Brain microvascular endothelial cell (primary cell): ENCODE measurements around the gene KCNJ8.

Experiments used
- DNase-seq: peaks from one replicate; pipeline ENCODE4 v3.0.0-alpha.2; 2020
- H3K27ac ChIP-seq: fragments of 250-450 bp; sonication (Bioruptor Pico); 2 replicates; pipeline ENCODE4 v1.5.1; 2020; ENCODE audit warnings: mild to moderate bottlenecking, moderate library complexity
- H3K27me3 ChIP-seq: fragments of 250-450 bp; sonication (Bioruptor Pico); replicated peaks from 2 replicates; pipeline ENCODE4 v1.5.1; 2020; ENCODE audit warnings: mild to moderate bottlenecking
- H3K36me3 ChIP-seq: fragments of 250-450 bp; sonication (Bioruptor Pico); replicated peaks from 2 replicates; pipeline ENCODE4 v1.5.1; 2020; ENCODE audit warnings: mild to moderate bottlenecking
- H3K4me3 ChIP-seq: 2 replicates; pipeline ENCODE4 v1.5.1; 2011; ENCODE audit warnings: low read depth, mild to moderate bottlenecking, control low read depth, low read length, moderate library complexity
- CTCF ChIP-seq: IDR thresholded peaks from 2 replicates; pipeline ENCODE4 v1.5.1; 2011; ENCODE audit warnings: low read depth, mild to moderate bottlenecking, moderate library complexity, low read length, control low read depth, inconsistent platforms; ENCODE audit errors: missing control alignments
- in situ Hi-C: cut with HindIII; loops from 2 replicates; pipeline ENCODE4 v1.10.0; 2017; ENCODE audit warnings: low sequenced_read_pairs, low pct_ligation_motif_present

KCNJ8 gene

DNA sequence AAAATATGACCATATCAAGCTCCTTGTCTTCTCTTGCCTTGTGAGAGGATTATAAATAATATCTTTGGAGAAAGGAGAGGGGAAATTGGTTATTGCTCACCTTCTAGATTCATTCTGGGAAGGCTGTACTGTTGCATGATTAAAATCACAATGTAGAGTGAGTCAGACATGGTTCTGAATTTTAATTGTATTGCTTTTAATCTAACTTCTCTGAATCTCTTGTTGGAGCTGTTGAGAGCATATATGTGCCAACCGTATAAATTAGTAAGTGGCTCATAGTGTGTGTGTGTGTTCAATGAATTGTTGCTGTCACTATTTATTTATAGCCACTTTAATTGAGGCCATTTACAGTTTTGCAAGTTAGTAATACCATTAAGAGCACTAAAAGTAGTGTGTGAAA is 56.1 kb downstream of the KCNJ8 start:
- no peaks in the 10 kb centered on the region for H3K36me3 ChIP-seq
- no peaks in the 10 kb centered on the region for H3K27me3 ChIP-seq
- H3K4me3 ChIP-seq = no peak overlapping the region
- no peak overlapping the region for H3K27ac ChIP-seq
- in situ Hi-C loops = no loop called here
- TF ChIP-seq CTCF = no peak
- DNase-seq = no peak

GRCh38 chr12:21717767-21718166 is 56.7 kb downstream of the KCNJ8 start:
- H3K36me3 ChIP-seq = no peaks in the 10 kb centered on the region
- no peak for DNase-seq
- no peak for TF ChIP-seq CTCF
- H3K27ac ChIP-seq = no peak overlapping the region
- in situ Hi-C loops = no loop called here
- no peak overlapping the region for H3K4me3 ChIP-seq
- H3K27me3 ChIP-seq = no peaks in the 10 kb centered on the region

DNA sequence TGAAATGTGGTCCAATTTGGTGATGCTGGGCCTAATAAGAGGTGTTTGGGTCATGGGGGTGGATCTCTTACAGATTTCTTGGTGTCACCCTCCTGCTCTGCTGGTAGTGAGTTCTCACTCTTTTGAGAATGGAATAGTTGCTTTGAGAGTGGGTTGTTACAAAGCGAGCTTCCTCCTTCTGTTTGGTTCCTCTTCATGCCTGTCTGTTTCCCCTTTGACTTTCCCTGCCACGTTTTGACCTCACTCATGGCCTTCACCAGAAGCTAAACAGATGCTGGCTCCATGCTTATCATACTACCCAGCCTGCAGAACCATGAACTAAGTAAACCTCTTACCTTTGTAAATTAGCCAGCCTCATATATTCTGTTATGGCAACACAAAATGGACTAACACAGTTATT is 59.1 kb downstream of the KCNJ8 start:
- no peak for DNase-seq
- Histone ChIP-seq H3K36me3 (no peaks in the 10 kb centered on the region), H3K4me3 (no peak overlapping the region), H3K27ac (no peak overlapping the region), H3K27me3 (no peaks in the 10 kb centered on the region)
- in situ Hi-C loops = no loop called here
- no peak for TF ChIP-seq CTCF
